Measurements from ENCODE around the gene MIA2.

DNA sequence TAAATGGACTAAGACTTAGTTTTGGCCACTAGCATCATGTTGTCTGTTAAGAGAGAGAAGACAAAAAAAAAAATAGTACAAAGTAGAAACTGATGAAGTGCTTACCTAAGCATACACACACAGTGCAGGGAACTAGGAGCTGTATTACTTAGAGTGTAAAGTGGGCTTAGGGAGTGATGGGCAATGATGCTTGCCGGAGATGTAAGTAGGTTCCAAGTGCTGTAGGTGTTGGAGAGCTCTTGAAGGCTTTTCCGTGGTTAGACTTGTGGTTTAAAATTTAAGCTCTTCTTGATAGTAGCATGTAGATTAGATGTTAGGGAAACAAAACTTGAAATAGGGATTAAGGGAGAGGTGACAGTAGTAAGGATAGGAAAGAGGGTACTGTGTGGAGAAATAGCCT, 34.7 kb downstream of the MIA2 start:
- TF ChIP-seq CTCF (IDR thresholded peaks at IDR 0.05) = no peak
- no peak for TF ChIP-seq EP300 (IDR thresholded peaks at IDR 0.05; ENCODE audit: low read depth)
- no peak for TF ChIP-seq POLR2A (IDR thresholded peaks at IDR 0.05)
- TF ChIP-seq POLR2AphosphoS5 (IDR thresholded peaks at IDR 0.05) = no peak

Measured in transverse colon (tissue), 4 donors.